Brain microvascular endothelial cell (primary cell): ENCODE results near the gene ALG9.

Experiments
- DNase-seq: peaks from one replicate; pipeline ENCODE4 v3.0.0-alpha.2; 2020
- H3K27ac ChIP-seq: fragments of 250-450 bp; sonication (Bioruptor Pico); 2 replicates; pipeline ENCODE4 v1.5.1; 2020; ENCODE audit warnings: mild to moderate bottlenecking, moderate library complexity
- H3K27me3 ChIP-seq: fragments of 250-450 bp; sonication (Bioruptor Pico); replicated peaks from 2 replicates; pipeline ENCODE4 v1.5.1; 2020; ENCODE audit warnings: mild to moderate bottlenecking
- H3K36me3 ChIP-seq: fragments of 250-450 bp; sonication (Bioruptor Pico); replicated peaks from 2 replicates; pipeline ENCODE4 v1.5.1; 2020; ENCODE audit warnings: mild to moderate bottlenecking
- H3K4me3 ChIP-seq: 2 replicates; pipeline ENCODE4 v1.5.1; 2011; ENCODE audit warnings: low read depth, mild to moderate bottlenecking, control low read depth, low read length, moderate library complexity
- in situ Hi-C: cut with HindIII; loops from 2 replicates; pipeline ENCODE4 v1.10.0; 2017; ENCODE audit warnings: low sequenced_read_pairs, low pct_ligation_motif_present
- TF ChIP-seq, protein P1 (sequence below): IDR thresholded peaks from 2 replicates; pipeline ENCODE4 v1.5.1; 2011; ENCODE audit warnings: low read depth, mild to moderate bottlenecking, moderate library complexity, low read length, control low read depth, inconsistent platforms; ENCODE audit errors: missing control alignments

ALG9 gene

DNA sequence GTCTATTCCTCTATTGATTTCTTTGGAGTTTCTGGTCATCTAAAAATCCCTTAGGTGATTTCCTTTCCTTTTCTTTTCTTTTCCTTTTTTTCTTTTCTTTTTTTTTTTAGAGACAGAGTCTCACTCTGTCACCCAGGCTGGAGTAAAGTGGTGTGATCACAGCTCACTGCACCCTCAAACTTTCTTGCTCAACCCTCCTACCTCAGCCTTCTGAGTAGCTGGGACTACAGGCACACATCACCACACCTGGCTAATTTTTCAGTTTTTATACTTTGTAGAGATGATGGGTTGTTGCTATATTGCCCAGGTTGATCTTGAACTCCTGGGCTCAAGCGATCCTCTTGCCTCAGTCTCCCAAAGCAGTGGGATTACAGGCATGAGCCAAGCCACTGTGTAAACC lies 45.4 kb upstream of the ALG9 start:
- no peaks in the 10 kb centered on the region for H3K27me3 ChIP-seq
- DNase-seq: no peak
- no peaks in the 10 kb centered on the region for H3K36me3 ChIP-seq
- H3K27ac ChIP-seq: no peak overlapping the region
- in situ Hi-C loops: no loop called here
- TF ChIP-seq, protein P1, sequence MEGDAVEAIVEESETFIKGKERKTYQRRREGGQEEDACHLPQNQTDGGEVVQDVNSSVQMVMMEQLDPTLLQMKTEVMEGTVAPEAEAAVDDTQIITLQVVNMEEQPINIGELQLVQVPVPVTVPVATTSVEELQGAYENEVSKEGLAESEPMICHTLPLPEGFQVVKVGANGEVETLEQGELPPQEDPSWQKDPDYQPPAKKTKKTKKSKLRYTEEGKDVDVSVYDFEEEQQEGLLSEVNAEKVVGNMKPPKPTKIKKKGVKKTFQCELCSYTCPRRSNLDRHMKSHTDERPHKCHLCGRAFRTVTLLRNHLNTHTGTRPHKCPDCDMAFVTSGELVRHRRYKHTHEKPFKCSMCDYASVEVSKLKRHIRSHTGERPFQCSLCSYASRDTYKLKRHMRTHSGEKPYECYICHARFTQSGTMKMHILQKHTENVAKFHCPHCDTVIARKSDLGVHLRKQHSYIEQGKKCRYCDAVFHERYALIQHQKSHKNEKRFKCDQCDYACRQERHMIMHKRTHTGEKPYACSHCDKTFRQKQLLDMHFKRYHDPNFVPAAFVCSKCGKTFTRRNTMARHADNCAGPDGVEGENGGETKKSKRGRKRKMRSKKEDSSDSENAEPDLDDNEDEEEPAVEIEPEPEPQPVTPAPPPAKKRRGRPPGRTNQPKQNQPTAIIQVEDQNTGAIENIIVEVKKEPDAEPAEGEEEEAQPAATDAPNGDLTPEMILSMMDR: no peak
- H3K4me3 ChIP-seq: no peak overlapping the region

GRCh38 chr11:111913997-111914396 lies 42.6 kb upstream of the ALG9 start:
- DNase-seq: peak; percentile 59
- Histone ChIP-seq H3K36me3 (no peaks in the 10 kb centered on the region), H3K27ac (no peak overlapping the region), H3K27me3 (peaks cover 3% of the 10 kb centered on the region), H3K4me3 (no peak overlapping the region)
- in situ Hi-C loops: no loop called here
- TF ChIP-seq, protein P1: no peak

DNA sequence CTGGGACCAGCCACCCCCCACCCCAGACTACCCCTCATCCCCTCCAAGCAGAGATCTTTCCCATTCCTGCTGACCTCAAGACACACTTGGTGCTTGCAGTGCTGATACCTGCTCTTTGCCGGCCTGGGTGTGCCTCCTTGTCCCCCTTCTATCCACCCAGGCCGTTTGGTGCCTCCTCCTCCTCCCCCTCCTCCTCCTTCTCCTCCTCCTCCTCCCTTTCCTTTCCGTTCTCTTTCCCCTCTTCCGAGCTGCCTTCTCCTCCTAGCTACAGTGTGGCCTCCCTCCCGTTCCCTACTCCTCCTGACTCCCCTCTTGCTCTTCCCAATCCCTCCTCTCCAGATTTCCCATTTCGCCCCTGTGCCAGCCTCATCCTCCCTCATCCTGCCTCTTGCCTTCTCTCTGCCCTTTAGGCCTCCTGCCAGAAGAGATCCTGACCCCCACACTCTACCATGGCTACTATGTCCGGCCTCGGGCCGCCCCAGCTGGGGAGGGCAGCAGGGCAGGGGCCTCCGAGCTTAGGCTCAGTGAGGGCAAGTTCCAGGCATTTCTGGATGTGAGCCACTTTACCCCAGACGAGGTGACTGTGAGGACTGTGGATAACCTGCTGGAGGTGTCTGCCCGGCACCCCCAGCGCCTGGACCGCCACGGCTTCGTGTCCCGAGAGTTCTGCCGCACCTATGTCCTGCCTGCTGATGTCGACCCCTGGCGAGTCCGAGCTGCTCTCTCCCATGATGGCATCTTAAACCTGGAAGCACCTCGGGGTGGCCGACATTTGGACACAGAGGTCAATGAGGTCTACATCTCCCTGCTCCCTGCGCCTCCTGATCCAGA lies 41.9 kb upstream of the ALG9 start:
- no peak overlapping the region for H3K4me3 ChIP-seq
- in situ Hi-C loops: no loop called here
- no peak for DNase-seq
- H3K36me3 ChIP-seq: no peaks in the 10 kb centered on the region
- H3K27me3 ChIP-seq: peaks cover 3% of the 10 kb centered on the region
- H3K27ac ChIP-seq: no peak overlapping the region
- TF ChIP-seq, protein P1: no peak

- Histone ChIP-seq H3K36me3 (no peaks in the 10 kb centered on the region), H3K27ac (no peak within 1 kb of the TSS), H3K4me3 (peak within 1 kb of the TSS; percentile 24), H3K27me3 (peaks cover 3% of the 10 kb centered on the region)
- TF ChIP-seq, protein P1: no peak
- in situ Hi-C loops: no loop called here
- DNase-seq: no peak
Observed at GRCh38 chr11:111912535-111912934, 41.2 kb upstream of the ALG9 start, which contains the start of gene HSPB2. Gene HSPB2, plus strand, starts transcription at chr11:111912734. Its CDS starts 96 bp downstream, at chr11:111912830.

DNA sequence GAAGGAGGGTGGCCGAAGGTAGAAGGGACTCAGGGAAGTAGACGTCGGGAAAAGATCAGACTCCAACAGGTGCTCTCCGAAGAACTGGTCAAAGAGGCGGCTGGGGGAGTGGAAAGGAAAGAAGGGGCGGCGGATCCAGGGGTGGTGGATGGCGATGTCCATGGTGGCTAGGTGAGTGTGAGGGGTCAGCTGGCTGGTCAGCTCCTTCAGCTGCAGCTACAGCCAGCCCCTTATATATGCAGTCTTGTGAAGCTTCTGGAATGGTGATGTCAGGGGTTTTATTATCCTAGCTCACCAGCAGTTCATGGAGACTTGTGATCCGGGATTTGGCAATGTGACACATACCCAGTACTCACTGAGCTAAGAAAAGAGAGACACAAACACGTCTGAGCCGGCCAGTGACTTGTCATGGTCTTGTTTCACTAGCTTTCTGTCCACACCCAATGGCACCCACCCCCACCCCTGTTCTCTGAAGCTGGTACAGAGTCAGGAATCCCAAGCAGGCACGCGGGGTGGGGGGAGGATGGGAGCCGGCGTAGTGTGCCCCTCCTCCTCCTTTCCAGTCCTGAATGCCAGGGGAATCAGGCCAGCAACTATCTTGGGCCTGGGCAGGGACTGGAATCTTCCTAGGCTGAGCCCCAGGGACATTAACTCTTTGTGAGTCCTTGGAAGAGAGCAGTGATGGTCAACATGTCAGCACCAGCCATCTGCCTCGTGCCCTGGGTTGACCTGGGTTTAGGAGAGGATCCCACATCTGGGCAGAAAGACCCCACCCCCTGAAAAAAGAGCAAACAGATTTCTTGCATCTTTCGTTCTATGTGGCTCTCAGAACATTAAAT lies 40.4 kb upstream of the ALG9 start, which contains the start of gene CRYAB:
TSS of gene CRYAB (minus strand) at position 208 of the 839 bp plus-strand sequence. CDS start at position 162, 46 bp downstream.
- TF ChIP-seq, protein P1: no peak
- peak; percentile 71 for DNase-seq
- Histone ChIP-seq H3K4me3 (peak within 1 kb of the TSS; percentile 24), H3K36me3 (no peaks in the 10 kb centered on the region), H3K27me3 (peaks cover 3% of the 10 kb centered on the region), H3K27ac (no peak within 1 kb of the TSS)
- in situ Hi-C loops: no loop called here
